ENCODE measurements around the gene ZNF710. TPM values are rescaled to one million over a fixed set of nuclear protein-coding genes. Genes with fewer than 3 reads are reported as not detected.

ZNF710 gene
- total and polyA plus RNA-seq, 9 of the 15 experiments (the other 6 are each of a cell fraction or from before 2014, with no cell fraction given), result 0.56 to 14.2 (median 5.2) TPM

- intact Hi-C loops (cut with micrococcal nuclease) (no loop called here), in situ Hi-C loops (cut with MboI) (no loop called here)
- Histone ChIP-seq H3K9me1 (ENCODE audit: control insufficient read depth, insufficient read depth, low read length) (no peaks in the 10 kb centered on the region), H3K27ac (ENCODE audit: extremely low read depth, low read depth, low read length) (peak overlapping the region; percentile 85; the same call in 2 of the 3 replicates), H3K4me3 (no peak overlapping the region), H3K27me3 (ENCODE audit: control insufficient read depth in 2 of 2, insufficient read depth in 2 of 2, low read length in 2 of 2) (no peaks in the 10 kb centered on the region), H3K36me3 (ENCODE audit: control insufficient read depth, insufficient read depth, low read length) (no peaks in the 10 kb centered on the region; the same call in 2 of the 3 replicates), H3K4me2 (ENCODE audit: insufficient read depth, low read length) (no peak overlapping the region; the same call in 1 of the 2 replicates), H3K79me2 (ENCODE audit: control insufficient read depth, insufficient read depth, low read length) (peaks cover 7% of the 10 kb centered on the region; the same call in 2 of the 3 replicates), H3K9me3 (replicated peaks; ENCODE audit: control insufficient read depth, insufficient read depth, low read depth, low read length) (no peaks in the 10 kb centered on the region), H4K20me1 (replicated peaks; ENCODE audit: control insufficient read depth, insufficient read depth, low read length) (no peaks in the 10 kb centered on the region), H3K9ac (ENCODE audit: insufficient read depth in 1 of 2, low read depth in 2 of 2, low read length in 2 of 2) (peak overlapping the region; percentile 39 to 80; a peak in 3 of 4 replicates), H3K4me1 (replicated peaks in 1 of 2; ENCODE audit: control insufficient read depth in 2 of 2, insufficient read depth in 2 of 2, low read length in 2 of 2) (peaks cover 52 to 61% of the 10 kb centered on the region in 2 experiments), H2AFZ (ENCODE audit: low read depth, low read length) (peak overlapping the region; percentile 80)
- CTCF ChIA-PET (ENCODE audit: low intra/inter-chr PET ratio), result no interaction called here
- DNase-seq (ENCODE audit: extremely low read depth in 1 of 4, low spot score in 3 of 4) (peak in 1 of 4 experiments; percentile 23), FAIRE-seq (no peak), ATAC-seq (no peak)
- WGBS (ENCODE audit: insufficient coverage, low coverage, missing lambda C conversion rate), result 60% methylated on average over 18 of the region's 20 CpGs
- BruUV-seq (replicated peaks), result no TSS peak
- POLR2A ChIA-PET, result interaction anchor here (0.6 to 0.8 kb wide), 2 partner anchors 10 to 15 kb away, joined by 3 to 4 read pairs; no protein-coding TSS in a partner anchor
- TF ChIP-seq SUPT5H (IDR thresholded peaks at IDR 0.05) (no peak), MBD2 (IDR thresholded peaks at IDR 0.05; ENCODE audit: borderline replicate concordance, low read depth) (no peak), ZBTB5 (IDR thresholded peaks at IDR 0.05) (no peak), ZNF511 (CRISPR knock-in tag; IDR thresholded peaks at IDR 0.05) (no peak), ATF6 (CRISPR knock-in tag; IDR thresholded peaks at IDR 0.05) (no peak), SAP30 (IDR thresholded peaks at IDR 0.05; ENCODE audit: borderline replicate concordance, insufficient read depth, low read depth, low read length, poor library complexity, severe bottlenecking) (no peak), SIN3B (IDR thresholded peaks at IDR 0.05; ENCODE audit: low read depth) (no peak), TAF7 (tag; IDR thresholded peaks at IDR 0.05) (no peak), MLX (CRISPR knock-in tag; conservative IDR thresholded peaks at IDR 0.05) (no peak), PHF21A (IDR thresholded peaks at IDR 0.05; ENCODE audit: borderline replicate concordance, low read depth) (no peak), CHAMP1 (IDR thresholded peaks at IDR 0.05) (no peak)
Observed at GRCh38 chr15:90062973-90063769, 62.0 kb downstream of the ZNF710 start.

Data from K562 (cell line).